H1 (cell line): ENCODE measurements around the gene KIAA1671. TPM values are rescaled to one million over a fixed set of nuclear protein-coding genes. Genes with fewer than 3 reads are reported as not detected.

ENCODE experiments used
- CTCF ChIA-PET: fragments of 300-600 bp; sonication (Branson Sonifier 250); formaldehyde crosslinking; loops from one replicate; lab custom pipeline; 2021; ENCODE audit not compliant: partially characterized antibody; lab: Charles Lee
- POLR2A ChIA-PET: fragments of 300-600 bp; sonication (Branson Sonifier 250); formaldehyde crosslinking; loops from one replicate; lab custom pipeline; 2021; ENCODE audit warnings: inconsistent platforms; ENCODE audit not compliant: partially characterized antibody; lab: Charles Lee
- DNase-seq, 2 experiments: peaks; one replicate each; pipeline versions ENCODE4 v3.0.0 to v3.0.0-alpha.2; 2010 to 2022; ENCODE audit warnings: low spot score in 2 of 2, low read depth in 1 of 2, mixed read lengths in 1 of 2
- FAIRE-seq: peaks from 2 replicates; lab custom pipeline; 2011; peaks lifted over from hg19 to GRCh38; lab: Jason Lieb, UNC
- H2AFZ ChIP-seq: 2 replicates; pipeline ENCODE4 v1.8.1; 2012; ENCODE audit warnings: low read length, inconsistent platforms
- H2AK5ac ChIP-seq: 2 replicates; pipeline ENCODE4 v1.6.1; 2013; ENCODE audit warnings: low read depth, low read length
- H2BK120ac ChIP-seq: replicated peaks from 2 replicates; pipeline ENCODE3; 2013; ENCODE audit warnings: low read depth, low read length, inconsistent platforms
- H2BK12ac ChIP-seq: 2 replicates; pipeline ENCODE4 v1.6.1; 2013; ENCODE audit warnings: low read depth, low read length
- H2BK15ac ChIP-seq: 2 replicates; pipeline ENCODE4 v1.6.1; 2013; ENCODE audit warnings: low read length
- H2BK20ac ChIP-seq: 2 replicates; pipeline ENCODE4 v1.6.1; 2013; ENCODE audit warnings: low read length
- H2BK5ac ChIP-seq: 2 replicates; pipeline ENCODE4 v1.6.1; 2013; ENCODE audit warnings: low read depth, low read length
- H3K14ac ChIP-seq: 2 replicates; pipeline ENCODE4 v1.6.1; 2013; ENCODE audit warnings: inconsistent platforms; ENCODE audit not compliant: insufficient read length
- H3K18ac ChIP-seq: 2 replicates; pipeline ENCODE4 v1.6.1; 2013; ENCODE audit warnings: low read length; ENCODE audit errors: extremely low read depth
- H3K23ac ChIP-seq: 2 replicates; pipeline ENCODE4 v1.6.1; 2013; ENCODE audit warnings: inconsistent platforms; ENCODE audit not compliant: insufficient read length
- H3K23me2 ChIP-seq: 2 replicates; pipeline ENCODE4 v1.6.1; 2013; ENCODE audit warnings: low read depth, low read length
- H3K27ac ChIP-seq: 2 replicates; pipeline ENCODE4 v1.6.1; 2011; ENCODE audit warnings: low read depth, low read length, inconsistent platforms
- H3K27me3 ChIP-seq, 4 experiments: replicated peaks in 1 of 4; 1 replicate in 1 of 4; 2 replicates in 3 of 4; pipeline versions ENCODE4 v1.6.1 to v1.8.1; 2011 to 2013; ENCODE audit warnings: low read length in 3 of 4, mild to moderate bottlenecking in 3 of 4, inconsistent platforms in 2 of 4, mixed read lengths in 2 of 4, moderate library complexity in 1 of 4; ENCODE audit not compliant: control insufficient read depth in 3 of 4, insufficient read depth in 3 of 4; ENCODE audit errors: extremely low read depth in 1 of 4
- H3K36me3 ChIP-seq, 4 experiments: 2 replicates each; pipeline versions ENCODE4 v1.6.1 to v1.8.1; 2011 to 2013; ENCODE audit warnings: mild to moderate bottlenecking in 4 of 4, low read length in 3 of 4, moderate library complexity in 2 of 4, control low read depth in 1 of 4, inconsistent platforms in 1 of 4; ENCODE audit not compliant: insufficient read depth in 4 of 4, control insufficient read depth in 2 of 4
- H3K4ac ChIP-seq: replicated peaks from 2 replicates; pipeline ENCODE3; 2013; ENCODE audit warnings: low read length, low read depth, mixed read lengths, inconsistent platforms; ENCODE audit not compliant: insufficient read length
- H3K4me1 ChIP-seq, 4 experiments: replicated peaks in 1 of 4; 1 replicate in 1 of 4; 2 replicates in 3 of 4; pipeline versions ENCODE4 v1.6.1 to v1.8.1; 2011 to 2013; ENCODE audit warnings: low read length in 3 of 4, inconsistent platforms in 2 of 4, mixed read lengths in 1 of 4; ENCODE audit not compliant: insufficient read depth in 4 of 4, control insufficient read depth in 3 of 4
- H3K4me2 ChIP-seq, 2 experiments: 2 replicates each; pipeline versions ENCODE4 v1.6.1 to v1.8.1; 2011 to 2013; ENCODE audit warnings: low read depth in 2 of 2, low read length in 2 of 2, control low read depth in 1 of 2, inconsistent platforms in 1 of 2, mild to moderate bottlenecking in 1 of 2; ENCODE audit not compliant: insufficient read depth in 1 of 2
- H3K4me3 ChIP-seq, 4 experiments: fragments of 200-600, 300-600 bp in 1 of 4; sonication (generic), shearing (Covaris generic), sonication (Bioruptor Twin) in 1 of 4; 2 replicates each; pipeline versions ENCODE4 v1.5.1 to v1.8.1; 2011 to 2016; ENCODE audit warnings: low read length in 4 of 4, low read depth in 3 of 4, control low read depth in 2 of 4, inconsistent platforms in 2 of 4, mild to moderate bottlenecking in 2 of 4, mixed read lengths in 1 of 4, moderate library complexity in 1 of 4; ENCODE audit not compliant: insufficient read depth in 2 of 4; ENCODE audit errors: extremely low read depth in 1 of 4
- H3K56ac ChIP-seq: replicated peaks from 2 replicates; pipeline ENCODE3; 2013; ENCODE audit warnings: low read depth, mild to moderate bottlenecking, mixed read lengths, low read length, inconsistent platforms; ENCODE audit not compliant: insufficient read length
- H3K79me1 ChIP-seq: 2 replicates; pipeline ENCODE4 v1.6.1; 2013; ENCODE audit warnings: low read depth, low read length, control low read depth
- H3K79me2 ChIP-seq, 2 experiments: 2 replicates each; pipeline versions ENCODE4 v1.6.1 to v1.8.1; 2012 to 2013; ENCODE audit warnings: low read length in 2 of 2, mild to moderate bottlenecking in 2 of 2, inconsistent platforms in 1 of 2; ENCODE audit not compliant: insufficient read depth in 2 of 2, control insufficient read depth in 1 of 2
- H3K9ac ChIP-seq, 4 experiments: replicated peaks in 1 of 4; 1 replicate in 1 of 4; 2 replicates in 3 of 4; pipeline versions ENCODE4 v1.6.1 to v1.8.1; 2011 to 2013; ENCODE audit warnings: low read depth in 3 of 4, low read length in 3 of 4, control low read depth in 2 of 4, mild to moderate bottlenecking in 2 of 4, moderate library complexity in 2 of 4, inconsistent platforms in 1 of 4; ENCODE audit errors: extremely low read depth in 1 of 4
- H3K9me3 ChIP-seq, 2 experiments: 2 replicates each; pipeline versions ENCODE4 v1.6.1 to v1.8.1; 2012 to 2013; ENCODE audit warnings: mild to moderate bottlenecking in 2 of 2, moderate library complexity in 2 of 2, control low read depth in 1 of 2, inconsistent platforms in 1 of 2, low read depth in 1 of 2, low read length in 1 of 2, mixed read lengths in 1 of 2; ENCODE audit not compliant: insufficient read depth in 2 of 2
- H4K20me1 ChIP-seq, 2 experiments: replicated peaks in 1 of 2; 2 replicates each; pipeline versions ENCODE3 to v1.8.1; 2011 to 2013; ENCODE audit warnings: inconsistent platforms in 2 of 2, low read length in 2 of 2, mild to moderate bottlenecking in 1 of 2; ENCODE audit not compliant: insufficient read depth in 2 of 2, control insufficient read depth in 1 of 2
- H4K5ac ChIP-seq: 2 replicates; pipeline ENCODE4 v1.6.1; 2013; ENCODE audit warnings: low read length, low read depth, mixed read lengths, inconsistent platforms; ENCODE audit not compliant: insufficient read length
- H4K8ac ChIP-seq: 2 replicates; pipeline ENCODE4 v1.8.0; 2013; ENCODE audit warnings: mild to moderate bottlenecking, moderate library complexity, low read length, inconsistent platforms; ENCODE audit not compliant: insufficient read depth; ENCODE audit errors: extremely low read depth
- H4K91ac ChIP-seq: replicated peaks from 2 replicates; pipeline ENCODE3; 2013; ENCODE audit warnings: low read length, mixed read lengths, inconsistent platforms; ENCODE audit not compliant: insufficient read length
- BACH1 ChIP-seq: IDR thresholded peaks from 2 replicates; pipeline ENCODE4 v1.6.1; 2012; ENCODE audit warnings: low read length, improper control_type of control experiment
- CEBPB ChIP-seq: IDR thresholded peaks from 2 replicates; pipeline ENCODE4 v1.6.1; 2012; ENCODE audit warnings: low read depth, low read length
- CTCF ChIP-seq, 3 experiments: IDR thresholded peaks; 1 replicate in 2 of 3; 2 replicates in 1 of 3; pipeline versions ENCODE4 v1.5.1 to v1.6.1; 2011; ENCODE audit warnings: low read length in 3 of 3, mild to moderate bottlenecking in 3 of 3, inconsistent platforms in 2 of 3, low read depth in 1 of 3, moderate library complexity in 1 of 3; ENCODE audit not compliant: insufficient read depth in 1 of 3; ENCODE audit errors: control extremely low read depth in 1 of 3
- GABPA ChIP-seq: IDR thresholded peaks from 2 replicates; pipeline ENCODE4 v1.6.1; 2011; ENCODE audit warnings: mild to moderate bottlenecking, low read length, moderate library complexity, borderline replicate concordance; ENCODE audit not compliant: insufficient read depth
- HDAC6 ChIP-seq: IDR thresholded peaks from one replicate; pipeline ENCODE4 v1.7.1; 2012; ENCODE audit warnings: low read depth, mild to moderate bottlenecking, inconsistent platforms, low read length, moderate library complexity
- JUN ChIP-seq: IDR thresholded peaks from 2 replicates; pipeline ENCODE4 v1.6.1; 2011; ENCODE audit warnings: low read depth, mild to moderate bottlenecking, improper control_type of control experiment, low read length
- RXRA ChIP-seq: IDR thresholded peaks from 2 replicates; pipeline ENCODE4 v1.6.1; 2011; ENCODE audit warnings: low read depth, mild to moderate bottlenecking, low read length, moderate library complexity; ENCODE audit not compliant: insufficient read depth
- SIRT6 ChIP-seq: IDR thresholded peaks from one replicate; pipeline ENCODE4 v1.7.1; 2012; ENCODE audit warnings: low read length, inconsistent platforms
- SP2 ChIP-seq: IDR thresholded peaks from 2 replicates; pipeline ENCODE4 v1.6.1; 2012; ENCODE audit warnings: mild to moderate bottlenecking, low read length, inconsistent platforms
- SP4 ChIP-seq: IDR thresholded peaks from 2 replicates; pipeline ENCODE4 v1.6.1; 2012; ENCODE audit warnings: low read length, inconsistent platforms
- TCF12 ChIP-seq: IDR thresholded peaks from 2 replicates; pipeline ENCODE4 v1.6.1; 2011; ENCODE audit warnings: low read depth, mild to moderate bottlenecking, low read length
- WGBS, 2 experiments: shearing (Covaris generic) in 1 of 2; methylation state at CpG; one replicate each; pipeline versions ENCODE4 v1.1.6 to v1.1.7; 2013 to 2015; ENCODE audit warnings: low lambda C conversion rate in 2 of 2, mixed read lengths in 2 of 2, inconsistent platforms in 1 of 2, low coverage in 1 of 2, missing lambda C conversion rate in 1 of 2; ENCODE audit not compliant: insufficient replicate concordance in 2 of 2, insufficient coverage in 1 of 2, insufficient read length in 1 of 2; ENCODE audit errors: extremely low coverage in 1 of 2, missing lambda C conversion rate in 1 of 2; 5-methylcytosine and 5-hydroxymethylcytosine counted together
- polyA plus RNA-seq, 7 experiments: library from polyadenylated mRNA; depleted of rRNA in 3 of 7; stranded (reverse) in 5 of 7; unstranded in 2 of 7; fragments of >200 nt in 5 of 7; fragments of 200-250 nt in 2 of 7; gene quantifications; 1 replicate in 5 of 7; 2 replicates in 1 of 7; 4 replicates in 1 of 7; pipeline versions ENCODE4 v1.2.1 to v1.2.3, GENCODE V29; 2011 to 2013; ENCODE audit warnings: missing spikeins in 2 of 7, mixed read lengths in 2 of 7
- total RNA-seq: library from RNA; stranded (reverse); fragmentation: NEBNext Ultra II Directional; extraction: Animal tissue kit (Norgen Biotek cat#: 25700); gene quantifications from 2 replicates; pipeline ENCODE4 v1.2.1, GENCODE V29; 2021

Gene KIAA1671
- total and polyA plus RNA-seq, 2 of the 8 experiments (the other 6 are each of a cell fraction or from before 2014, with no cell fraction given), result 6.4 to 23.9 TPM

GRCh38 chr22:25002241-25002985 is 49.9 kb downstream of the KIAA1671 start:
- FAIRE-seq (no peak), DNase-seq (no peak)
- Histone ChIP-seq H3K56ac (no peak overlapping the region), H2BK15ac (no peak overlapping the region), H3K4me3 (no peak overlapping the region), H4K5ac (no peak overlapping the region), H4K91ac (no peak overlapping the region), H3K36me3 (no peaks in the 10 kb centered on the region), H4K8ac (no peak overlapping the region), H2AK5ac (no peak overlapping the region; the same call in 1 of the 2 replicates), H4K20me1 (peaks cover 0 to 2% of the 10 kb centered on the region in 2 experiments), H3K27ac (no peak overlapping the region), H2BK20ac (no peak overlapping the region), H3K79me1 (peaks cover 5% of the 10 kb centered on the region), H3K4me2 (no peak overlapping the region; a peak in 1 of 4 replicates), H3K23ac (no peak overlapping the region), H3K4me1 (peaks cover 4 to 15% (median 13%) of the 10 kb centered on the region in 4 experiments; a peak in 6 of 7 replicates), H3K4ac (no peak overlapping the region), H2BK5ac (no peak overlapping the region), H3K14ac (no peak overlapping the region), H2AFZ (no peak overlapping the region), H3K18ac (no peak overlapping the region; the same call in 1 of the 2 replicates), H3K9me3 (no peaks in the 10 kb centered on the region), H2BK12ac (no peak overlapping the region), H3K79me2 (peaks cover 0 to 6% of the 10 kb centered on the region in 2 experiments; a peak in 1 of 4 replicates), H3K23me2 (0 out of 2 replicates have a peak, but pooled peaks cover under 1% of the 10 kb centered on the region), H3K9ac (no peak overlapping the region), H2BK120ac (no peak overlapping the region), H3K27me3 (no peaks in the 10 kb centered on the region)
- 57% methylated on average over 1 of the region's 1 CpG; no CpG with 5 or more reads in 1 of the 2 experiments for WGBS, 2 experiments
- ChIA-PET CTCF (interaction anchor here (0.7 to 1.2 kb wide), 3 partner anchors 13 to 49 kb away, joined by 3 read pairs; no protein-coding TSS in a partner anchor), POLR2A (no interaction called here)
- TF ChIP-seq SP4 (no peak), CTCF (IDR thresholded peaks at IDR 0.05; ENCODE audit: control extremely low read depth in 1 of 3, insufficient read depth in 1 of 3, low read depth in 1 of 3, low read length in 3 of 3) (no peak), RXRA (no peak), HDAC6 (no peak), SIRT6 (no peak), GABPA (no peak), TCF12 (no peak), JUN (no peak), SP2 (no peak), CEBPB (no peak; the same call in 1 of the 2 replicates), BACH1 (no peak)
